Caco-2 (cell line): ENCODE measurements around the gene PNLIPRP3. TPM values are rescaled to one million over a fixed set of nuclear protein-coding genes. Genes with fewer than 3 reads are reported as not detected.

Experiments used
- BruUV-seq: library from RNA; stranded (reverse); fragments of 400-500 nt; replicated peaks from 2 replicates; lab custom pipeline; 2021; lab: Mats Ljungman, UMichigan
- CTCF ChIA-PET: fragments of 300-600 bp; sonication (Branson Sonifier 250); formaldehyde crosslinking; loops from one replicate; lab custom pipeline; 2022; ENCODE audit warnings: antibody characterized with exemption; lab: Charles Lee
- POLR2A ChIA-PET: fragments of 300-600 bp; sonication (Branson Sonifier 250); formaldehyde crosslinking; loops from one replicate; lab custom pipeline; 2022; ENCODE audit warnings: antibody characterized with exemption; lab: Charles Lee
- DNase-seq, 2 experiments: peaks; one replicate each; pipeline versions ENCODE4 v3.0.0 to v3.0.0-alpha.2; 2020 to 2022
- H3K27me3 ChIP-seq: replicated peaks from 2 replicates; pipeline ENCODE4 v1.6.0; 2011; ENCODE audit warnings: low read length; ENCODE audit not compliant: control insufficient read depth, insufficient read depth
- H3K36me3 ChIP-seq: 2 replicates; pipeline ENCODE4 v1.5.1; 2011; ENCODE audit warnings: low read length; ENCODE audit not compliant: control insufficient read depth, insufficient read depth
- H3K4me1 ChIP-seq: fragments of 250-450 bp; sonication (Bioruptor Pico); 2 replicates; pipeline ENCODE4 v1.5.1; 2020; ENCODE audit warnings: mild to moderate bottlenecking
- H3K4me3 ChIP-seq: 2 replicates; pipeline ENCODE4 v1.5.1; 2011; ENCODE audit warnings: low read depth, mild to moderate bottlenecking, control low read depth, low read length
- H3K9me3 ChIP-seq: fragments of 250-450 bp; sonication (Bioruptor Pico); 2 replicates; pipeline ENCODE4 v1.5.1; 2020; ENCODE audit warnings: mild to moderate bottlenecking, moderate library complexity
- H3K27ac Mint-ChIP-seq: one replicate; pipeline ENCODE4 v1.8.0; 2022; ENCODE audit warnings: mixed read lengths; ENCODE audit not compliant: unreplicated experiment
- H3K27me3 Mint-ChIP-seq: one replicate; pipeline ENCODE4 v1.8.0; 2022; ENCODE audit warnings: mixed read lengths; ENCODE audit not compliant: insufficient read depth, unreplicated experiment
- H3K36me3 Mint-ChIP-seq: one replicate; pipeline ENCODE4 v1.8.0; 2022; ENCODE audit warnings: mild to moderate bottlenecking, mixed read lengths; ENCODE audit not compliant: insufficient read depth, unreplicated experiment
- H3K4me1 Mint-ChIP-seq: one replicate; pipeline ENCODE4 v1.8.0; 2022; ENCODE audit warnings: low read depth, mixed read lengths; ENCODE audit not compliant: unreplicated experiment
- H3K4me3 Mint-ChIP-seq: one replicate; pipeline ENCODE4 v1.8.0; 2022; ENCODE audit warnings: mild to moderate bottlenecking, moderate library complexity, mixed read lengths; ENCODE audit not compliant: unreplicated experiment
- H3K9me3 Mint-ChIP-seq: one replicate; pipeline ENCODE4 v1.8.0; 2022; ENCODE audit warnings: mixed read lengths; ENCODE audit not compliant: unreplicated experiment
- intact Hi-C: fragments of 100-400 bp; cut with micrococcal nuclease; formaldehyde crosslinking; loops from one replicate; pipeline ENCODE4 v1.10.0; 2022; ENCODE audit not compliant: unreplicated experiment
- total RNA-seq: library from RNA; stranded (reverse); gene quantifications from 2 replicates; pipeline ENCODE4 v1.2.3, GENCODE V29; 2022
- TF ChIP-seq, protein P1 (sequence below), 2 experiments: fragments of 200-600 bp in 1 of 2; IDR thresholded peaks; 1 replicate in 1 of 2; 2 replicates in 1 of 2; pipeline versions ENCODE4 v1.5.1 to v1.8.0; 2011 to 2022; ENCODE audit warnings: antibody characterized with exemption in 1 of 2, control low read depth in 1 of 2, inconsistent platforms in 1 of 2, low read depth in 1 of 2, low read length in 1 of 2, mild to moderate bottlenecking in 1 of 2, moderate library complexity in 1 of 2; ENCODE audit not compliant: insufficient read depth in 1 of 2, severe bottlenecking in 1 of 2, unreplicated experiment in 1 of 2

PNLIPRP3 gene
- total RNA-seq, 1 experiment from 2014 or later, result not detected

DNA sequence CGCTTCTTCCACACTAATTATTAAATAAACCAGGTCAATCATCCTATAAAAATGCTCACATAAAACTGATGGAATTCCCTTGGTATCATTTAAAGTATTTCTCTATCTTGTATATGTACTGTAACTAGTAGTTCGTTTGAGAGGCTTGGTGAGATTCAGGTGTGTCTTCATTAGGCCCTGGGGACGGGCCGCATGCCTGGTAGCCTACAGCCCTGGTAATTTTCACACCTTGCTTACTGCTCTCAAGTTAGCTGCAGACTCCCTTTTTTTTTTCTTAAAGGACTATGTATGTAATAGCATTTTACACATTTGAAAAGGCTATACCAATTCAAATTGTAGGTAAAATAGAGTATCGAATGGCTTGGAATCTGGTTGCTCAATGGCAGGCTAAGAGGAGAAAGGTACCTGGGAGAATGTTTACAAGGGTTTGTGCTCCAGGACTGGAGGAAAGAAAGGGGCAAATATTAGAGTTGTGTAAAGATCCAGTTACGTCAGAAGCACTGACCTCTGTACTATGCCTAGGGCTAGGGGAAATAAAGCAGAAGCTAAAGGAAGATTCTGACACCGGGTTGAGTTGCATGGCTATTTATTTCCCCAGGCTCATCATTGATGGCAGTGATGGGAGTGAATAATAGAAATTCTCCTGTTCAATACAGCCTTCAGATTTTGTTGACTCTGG, 59.3 kb downstream of the PNLIPRP3 start:
- no peaks in the 10 kb centered on the region for H3K9me3 Mint-ChIP-seq
- Histone ChIP-seq H3K4me3 (no peak overlapping the region), H3K36me3 (no peaks in the 10 kb centered on the region), H3K27me3 (no peaks in the 10 kb centered on the region), H3K4me1 (no peaks in the 10 kb centered on the region), H3K9me3 (no peaks in the 10 kb centered on the region)
- DNase-seq, result no peak
- peaks cover 18% of the 10 kb centered on the region for H3K27me3 Mint-ChIP-seq
- H3K4me3 Mint-ChIP-seq, result no peak overlapping the region
- BruUV-seq, result no TSS peak
- TF ChIP-seq, protein P1, sequence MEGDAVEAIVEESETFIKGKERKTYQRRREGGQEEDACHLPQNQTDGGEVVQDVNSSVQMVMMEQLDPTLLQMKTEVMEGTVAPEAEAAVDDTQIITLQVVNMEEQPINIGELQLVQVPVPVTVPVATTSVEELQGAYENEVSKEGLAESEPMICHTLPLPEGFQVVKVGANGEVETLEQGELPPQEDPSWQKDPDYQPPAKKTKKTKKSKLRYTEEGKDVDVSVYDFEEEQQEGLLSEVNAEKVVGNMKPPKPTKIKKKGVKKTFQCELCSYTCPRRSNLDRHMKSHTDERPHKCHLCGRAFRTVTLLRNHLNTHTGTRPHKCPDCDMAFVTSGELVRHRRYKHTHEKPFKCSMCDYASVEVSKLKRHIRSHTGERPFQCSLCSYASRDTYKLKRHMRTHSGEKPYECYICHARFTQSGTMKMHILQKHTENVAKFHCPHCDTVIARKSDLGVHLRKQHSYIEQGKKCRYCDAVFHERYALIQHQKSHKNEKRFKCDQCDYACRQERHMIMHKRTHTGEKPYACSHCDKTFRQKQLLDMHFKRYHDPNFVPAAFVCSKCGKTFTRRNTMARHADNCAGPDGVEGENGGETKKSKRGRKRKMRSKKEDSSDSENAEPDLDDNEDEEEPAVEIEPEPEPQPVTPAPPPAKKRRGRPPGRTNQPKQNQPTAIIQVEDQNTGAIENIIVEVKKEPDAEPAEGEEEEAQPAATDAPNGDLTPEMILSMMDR (IDR thresholded peaks at IDR 0.05; ENCODE audit: insufficient read depth in 1 of 2, low read depth in 1 of 2, low read length in 1 of 2, severe bottlenecking in 1 of 2, unreplicated experiment in 1 of 2), result no peak
- ChIA-PET POLR2A (no interaction called here), CTCF (no interaction called here)
- H3K27ac Mint-ChIP-seq, result no peak overlapping the region
- no peaks in the 10 kb centered on the region for H3K4me1 Mint-ChIP-seq
- intact Hi-C loops, result no loop called here
- no peaks in the 10 kb centered on the region for H3K36me3 Mint-ChIP-seq

DNA sequence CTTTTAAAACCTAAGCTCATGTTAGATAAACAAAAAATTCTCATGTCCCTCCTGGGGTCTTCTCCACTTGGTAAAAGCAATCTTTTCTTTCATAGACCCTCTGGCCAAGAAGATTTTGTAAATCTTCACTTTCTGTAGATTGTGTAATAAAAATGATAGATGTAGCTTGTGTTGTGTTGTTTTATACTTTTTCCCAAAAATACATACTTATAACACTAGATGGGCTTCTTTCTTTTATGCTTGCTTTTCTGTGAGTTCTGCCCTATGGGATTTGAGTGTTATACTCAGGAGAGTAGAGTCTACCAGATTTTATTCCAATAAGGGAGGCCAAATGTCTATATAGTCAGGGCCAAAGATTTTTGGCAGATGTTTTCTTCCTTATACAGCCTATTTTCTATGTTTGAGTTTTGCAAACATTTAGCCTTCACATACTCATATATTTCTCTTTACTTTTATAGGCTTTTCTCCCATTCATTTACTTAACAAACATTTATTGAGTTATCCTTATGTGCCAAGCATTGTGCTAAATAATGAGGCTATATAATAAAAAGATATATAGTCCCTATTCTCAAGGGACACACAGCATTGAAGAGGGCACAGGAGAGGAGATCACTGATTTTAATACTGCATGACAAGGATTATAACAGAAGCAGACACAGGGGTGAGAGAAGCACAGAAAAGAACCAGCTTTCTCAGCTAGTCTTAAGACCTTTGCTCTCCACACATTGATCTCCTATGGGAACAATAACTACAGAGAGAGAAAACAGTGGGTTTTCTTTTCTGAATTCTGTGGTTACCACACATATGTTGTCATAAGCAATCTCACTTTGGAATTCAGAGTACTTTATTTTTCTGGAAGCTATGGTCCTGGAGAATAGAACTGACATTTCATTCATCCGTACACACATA, 60.1 kb downstream of the PNLIPRP3 start:
- Histone ChIP-seq H3K9me3 (no peaks in the 10 kb centered on the region), H3K27me3 (no peaks in the 10 kb centered on the region), H3K36me3 (no peaks in the 10 kb centered on the region), H3K4me3 (no peak overlapping the region), H3K4me1 (no peaks in the 10 kb centered on the region)
- H3K27me3 Mint-ChIP-seq, result peaks cover 13% of the 10 kb centered on the region
- intact Hi-C loops, result no loop called here
- no peak overlapping the region for H3K27ac Mint-ChIP-seq
- BruUV-seq, result no TSS peak
- TF ChIP-seq, protein P1 (IDR thresholded peaks at IDR 0.05; ENCODE audit: insufficient read depth in 1 of 2, low read depth in 1 of 2, low read length in 1 of 2, severe bottlenecking in 1 of 2, unreplicated experiment in 1 of 2), result no peak
- POLR2A ChIA-PET, result no interaction called here
- no peaks in the 10 kb centered on the region for H3K36me3 Mint-ChIP-seq
- no peak overlapping the region for H3K4me3 Mint-ChIP-seq
- no peaks in the 10 kb centered on the region for H3K4me1 Mint-ChIP-seq
- CTCF ChIA-PET, result no interaction called here
- no peaks in the 10 kb centered on the region for H3K9me3 Mint-ChIP-seq
- no peak for DNase-seq

DNA sequence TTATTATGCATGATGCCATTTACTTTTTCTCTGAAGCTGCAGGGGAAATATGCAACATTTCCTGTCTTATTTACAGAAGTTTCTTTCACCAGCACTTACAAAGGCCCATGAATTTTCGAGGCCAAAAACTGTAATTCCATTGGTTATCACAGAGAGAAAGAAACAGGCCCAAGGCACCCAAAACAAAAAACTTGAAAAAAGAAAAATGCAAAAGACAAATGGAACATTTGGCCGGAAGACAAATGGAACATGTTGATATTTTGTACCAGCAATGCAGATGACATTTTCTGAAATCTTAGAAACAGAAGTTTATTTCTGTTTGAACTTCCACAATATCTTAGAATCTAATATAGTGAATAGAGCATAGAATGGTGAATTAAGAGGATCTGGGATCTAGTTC, 61.8 kb downstream of the PNLIPRP3 start:
- Mint-ChIP-seq H3K27ac (no peak overlapping the region), H3K4me1 (no peaks in the 10 kb centered on the region)
- TF ChIP-seq, protein P1 (IDR thresholded peaks at IDR 0.05; ENCODE audit: insufficient read depth in 1 of 2, low read depth in 1 of 2, low read length in 1 of 2, severe bottlenecking in 1 of 2, unreplicated experiment in 1 of 2), result no peak

More for the DNA sequence above, 61.8 kb downstream of the PNLIPRP3 start:
- Mint-ChIP-seq H3K4me3 (no peak overlapping the region), H3K27me3 (peaks cover 6% of the 10 kb centered on the region), H3K36me3 (no peaks in the 10 kb centered on the region), H3K9me3 (no peaks in the 10 kb centered on the region)
- H3K27me3 ChIP-seq, result no peaks in the 10 kb centered on the region
- no peaks in the 10 kb centered on the region for H3K9me3 ChIP-seq
- no peaks in the 10 kb centered on the region for H3K36me3 ChIP-seq
- CTCF ChIA-PET, result no interaction called here
- H3K4me3 ChIP-seq, result no peak overlapping the region
- intact Hi-C loops, result no loop called here
- DNase-seq, result no peak
- BruUV-seq, result no TSS peak
- no peaks in the 10 kb centered on the region for H3K4me1 ChIP-seq
- POLR2A ChIA-PET, result no interaction called here
